GM12878 (cell line): ENCODE data around the gene SAYSD1. TPM values are rescaled to one million over a fixed set of nuclear protein-coding genes. Genes with fewer than 3 reads are reported as not detected.

Experiments used
- ATAC-seq: fragments of 200-7000 bp; cut with Tn5 transposase; 3 replicates; pipeline ENCODE4 v1.9.1; 2020; ENCODE audit warnings: mild to moderate bottlenecking, moderate library complexity
- BruUV-seq: library from RNA; stranded (reverse); fragments of 400-500 nt; replicated peaks from 2 replicates; lab custom pipeline; 2021; lab: Mats Ljungman, UMichigan
- CTCF ChIA-PET: fragments of 300-600 bp; sonication (Branson Sonifier 250); formaldehyde crosslinking; extraction: SDS; loops from one replicate; lab custom pipeline; 2021; ENCODE audit warnings: inconsistent platforms; lab: Yijun Ruan, JAX
- POLR2A ChIA-PET: fragments of 350-600 bp; formaldehyde crosslinking; extraction: SDS; loops from one replicate; lab custom pipeline; 2021; ENCODE audit warnings: inconsistent platforms; lab: Charles Lee
- RAD21 ChIA-PET: fragments of 300-600 bp; sonication (Branson Sonifier 250); formaldehyde crosslinking; loops from one replicate; lab custom pipeline; 2023; ENCODE audit warnings: antibody characterized with exemption; ENCODE audit not compliant: unreplicated experiment; lab: Charles Lee
- SMC1A ChIA-PET: fragments of 300-600 bp; sonication (Branson Sonifier 250); formaldehyde crosslinking; loops from one replicate; lab custom pipeline; 2023; ENCODE audit not compliant: unreplicated experiment, uncharacterized antibody; lab: Charles Lee
- DNase-seq: peaks from one replicate; pipeline ENCODE4 v3.0.0-alpha.2; 2011; ENCODE audit warnings: low read depth, low spot score
- FAIRE-seq: peaks from 3 replicates; lab custom pipeline; 2011; peaks lifted over from hg19 to GRCh38; lab: Jason Lieb, UNC
- H2AFZ ChIP-seq: 2 replicates; pipeline ENCODE4 v1.6.0; 2011; ENCODE audit warnings: low read depth, low read length, control low read depth; ENCODE audit not compliant: control insufficient read depth
- H3K27ac ChIP-seq: 2 replicates; pipeline ENCODE4 v1.5.1; 2011; ENCODE audit warnings: control low read depth; ENCODE audit not compliant: control insufficient read depth, insufficient read depth
- H3K27me3 ChIP-seq, 2 experiments: replicated peaks in 1 of 2; 2 replicates each; pipeline versions ENCODE4 v1.6.0 to v1.6.1; 2011; ENCODE audit warnings: low read length in 1 of 2; ENCODE audit not compliant: control insufficient read depth in 2 of 2, insufficient read depth in 2 of 2
- H3K36me3 ChIP-seq, 2 experiments: 2 replicates each; pipeline ENCODE4 v1.5.1; 2011; ENCODE audit warnings: low read length in 1 of 2; ENCODE audit not compliant: control insufficient read depth in 2 of 2, insufficient read depth in 2 of 2
- H3K4me1 ChIP-seq: 2 replicates; pipeline ENCODE4 v1.6.1; 2011; ENCODE audit warnings: mild to moderate bottlenecking, low read length, moderate library complexity, mixed read lengths; ENCODE audit not compliant: control insufficient read depth, insufficient read depth
- H3K4me2 ChIP-seq: 2 replicates; pipeline ENCODE4 v1.6.0; 2011; ENCODE audit warnings: control low read depth; ENCODE audit not compliant: control insufficient read depth, insufficient read depth
- H3K4me3 ChIP-seq: fragments of 200-600 bp; sonication (generic); 2 replicates; pipeline ENCODE4 v1.5.1; 2016
- H3K79me2 ChIP-seq: 2 replicates; pipeline ENCODE4 v1.6.0; 2011; ENCODE audit warnings: low read length; ENCODE audit not compliant: control insufficient read depth, insufficient read depth
- H3K9ac ChIP-seq: 2 replicates; pipeline ENCODE4 v1.8.0; 2011; ENCODE audit warnings: low read length, control low read depth, mixed read lengths; ENCODE audit not compliant: control insufficient read depth, insufficient read depth
- H3K9me3 ChIP-seq: replicated peaks from 3 replicates; pipeline ENCODE4 v1.5.1; 2011; ENCODE audit warnings: mild to moderate bottlenecking, low read length; ENCODE audit not compliant: control insufficient read depth, insufficient read depth
- H4K20me1 ChIP-seq: 2 replicates; pipeline ENCODE4 v1.6.0; 2011; ENCODE audit not compliant: control insufficient read depth, insufficient read depth
- BCL11A ChIP-seq: IDR thresholded peaks from 2 replicates; pipeline ENCODE4 v1.6.1; 2011; ENCODE audit warnings: low read depth, low read length
- CREM ChIP-seq: IDR thresholded peaks from 2 replicates; pipeline ENCODE4 v1.6.1; 2014; ENCODE audit warnings: antibody characterized with exemption, low read depth
- EED ChIP-seq: sonication (generic); IDR thresholded peaks from 2 replicates; pipeline ENCODE4 v1.6.1; 2016; ENCODE audit warnings: antibody characterized with exemption, low read depth
- ESRRA ChIP-seq: IDR thresholded peaks from 2 replicates; pipeline ENCODE4 v1.6.1; 2012; ENCODE audit warnings: mild to moderate bottlenecking, low read length, improper control_type of control experiment
- POLR2AphosphoS2 ChIP-seq: IDR thresholded peaks from 2 replicates; pipeline ENCODE4 v1.6.1; 2011; ENCODE audit warnings: low read depth, mild to moderate bottlenecking, low read length, improper control_type of control experiment, moderate library complexity
- RB1 ChIP-seq: fragments of 450-650 bp; formaldehyde crosslinking; IDR thresholded peaks from 2 replicates; pipeline ENCODE4 v1.6.1; 2017; ENCODE audit warnings: mild to moderate bottlenecking, borderline replicate concordance
- SMARCA5 ChIP-seq: fragments of 450-650 bp; IDR thresholded peaks from 2 replicates; pipeline ENCODE4 v1.6.1; 2017; ENCODE audit warnings: mild to moderate bottlenecking
- SRF ChIP-seq, 2 experiments: IDR thresholded peaks; 2 replicates each; pipeline ENCODE4 v1.6.1; 2011; ENCODE audit warnings: low read depth in 2 of 2, low read length in 2 of 2, mild to moderate bottlenecking in 1 of 2, moderate library complexity in 1 of 2
- ZSCAN29 ChIP-seq: fragments of 450-650 bp; IDR thresholded peaks from 2 replicates; pipeline ENCODE4 v1.6.1; 2017; ENCODE audit warnings: mild to moderate bottlenecking, moderate library complexity
- WGBS: methylation state at CpG from one replicate; pipeline ENCODE4 v1.1.6; 2016; ENCODE audit warnings: low lambda C conversion rate; ENCODE audit not compliant: insufficient replicate concordance, insufficient coverage; ENCODE audit errors: missing lambda C conversion rate; 5-methylcytosine and 5-hydroxymethylcytosine counted together
- in situ Hi-C: fragments of 300-500 bp; cut with MboI; formaldehyde crosslinking; loops from 9 replicates; pipeline ENCODE4 v1.14.3; 2018; ENCODE audit warnings: mixed read lengths
- intact Hi-C: fragments of 100-400 bp; cut with micrococcal nuclease; formaldehyde crosslinking; loops from one replicate; pipeline ENCODE4 v1.14.2; 2022; ENCODE audit not compliant: unreplicated experiment
- polyA plus RNA-seq, 11 experiments: library from polyadenylated mRNA; depleted of rRNA in 4 of 11; unstranded in 6 of 11; stranded (reverse) in 5 of 11; fragments of >200 nt; fragmentation: Nextera tagmentation in 4 of 11; fragmentation: Illumina TruSeq in 1 of 11; extraction: Ambion mirVana in 4 of 11; extraction: Trizol in 1 of 11; gene quantifications; 1 replicate in 1 of 11; 2 replicates in 10 of 11; pipeline versions ENCODE4 v1.2.1 to v1.2.3, GENCODE V29; 2011 to 2016; ENCODE audit warnings: inconsistent platforms in 2 of 11, missing spikeins in 2 of 11, low read depth in 1 of 11
- total RNA-seq, 4 experiments: library from RNA; depleted of rRNA in 3 of 4; stranded (reverse); fragments of >200 nt in 3 of 4; fragmentation: Illumina TruSeq in 1 of 4; extraction: Trizol in 1 of 4; gene quantifications; 2 replicates each; pipeline versions ENCODE4 v1.2.1 to v1.2.3, GENCODE V29; 2013 to 2021
- TF ChIP-seq, protein P1 (sequence below): fragments of 450-650 bp; formaldehyde crosslinking; IDR thresholded peaks from 2 replicates; pipeline ENCODE4 v1.5.0; 2022; ENCODE audit warnings: mild to moderate bottlenecking, missing genetic modification characterization
- TF ChIP-seq, protein P2 (sequence below): fragments of 450-650 bp; IDR thresholded peaks from 2 replicates; pipeline ENCODE4 v1.6.1; 2014; ENCODE audit warnings: mild to moderate bottlenecking

Gene SAYSD1
- total and polyA plus RNA-seq, 10 of the 15 experiments (the other 5 are each of a cell fraction or from before 2014, with no cell fraction given), result 1.5 to 7.3 (median 6.4) TPM

DNA sequence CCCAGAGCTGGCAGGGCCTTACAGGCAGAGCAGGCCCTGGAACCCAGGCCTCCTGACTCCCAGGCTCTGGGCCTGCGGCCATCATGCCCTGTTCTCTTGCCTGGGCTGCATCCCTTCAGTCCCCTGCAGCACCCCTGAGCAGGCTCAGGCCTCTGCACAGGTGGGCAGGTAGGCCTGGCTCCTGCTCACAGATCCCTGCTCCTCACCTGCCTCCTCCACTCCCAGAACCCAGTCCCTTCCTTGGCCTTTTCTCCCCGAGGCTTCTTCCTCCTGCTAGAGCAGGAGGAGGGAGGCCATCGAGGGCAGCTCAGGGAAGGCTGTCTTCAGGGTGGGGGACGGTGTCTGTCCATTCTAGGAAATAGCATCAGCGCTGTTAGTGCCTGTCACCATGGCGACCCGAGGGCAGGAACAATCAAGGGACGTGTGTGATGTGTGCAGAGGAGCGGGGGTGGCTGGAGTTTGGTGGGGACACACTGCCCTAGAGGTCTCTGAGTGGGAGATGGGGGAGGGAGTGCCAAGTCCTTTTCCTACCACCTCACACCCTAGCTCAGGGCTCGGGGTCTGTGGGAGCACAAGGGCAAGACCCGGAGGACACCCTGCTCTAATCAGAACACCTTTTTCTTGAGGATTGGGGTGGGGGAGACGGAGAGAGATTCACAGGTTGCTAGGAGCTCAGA, 39.8 kb downstream of the SAYSD1 start:
- Histone ChIP-seq H3K4me1 (peaks cover 17% of the 10 kb centered on the region; the same call in 1 of the 2 replicates), H3K9me3 (no peaks in the 10 kb centered on the region), H3K36me3 (no peaks in the 10 kb centered on the region), H3K4me3 (no peak overlapping the region), H3K27ac (no peak overlapping the region), H3K27me3 (no peaks in the 10 kb centered on the region), H3K79me2 (no peaks in the 10 kb centered on the region), H3K9ac (no peak overlapping the region), H2AFZ (no peak overlapping the region), H4K20me1 (no peaks in the 10 kb centered on the region), H3K4me2 (no peak overlapping the region)
- RAD21 ChIA-PET, result no interaction called here
- WGBS, result 40% methylated on average over 12 of the region's 12 CpGs
- intact Hi-C loops (no loop called here), in situ Hi-C loops (no loop called here)
- POLR2A ChIA-PET, result no interaction called here
- SMC1A ChIA-PET, result no interaction called here
- ATAC-seq (no peak), DNase-seq (no peak), FAIRE-seq (no peak)
- BruUV-seq, result no TSS peak
- CTCF ChIA-PET, result no interaction called here
- TF ChIP-seq, protein P1, sequence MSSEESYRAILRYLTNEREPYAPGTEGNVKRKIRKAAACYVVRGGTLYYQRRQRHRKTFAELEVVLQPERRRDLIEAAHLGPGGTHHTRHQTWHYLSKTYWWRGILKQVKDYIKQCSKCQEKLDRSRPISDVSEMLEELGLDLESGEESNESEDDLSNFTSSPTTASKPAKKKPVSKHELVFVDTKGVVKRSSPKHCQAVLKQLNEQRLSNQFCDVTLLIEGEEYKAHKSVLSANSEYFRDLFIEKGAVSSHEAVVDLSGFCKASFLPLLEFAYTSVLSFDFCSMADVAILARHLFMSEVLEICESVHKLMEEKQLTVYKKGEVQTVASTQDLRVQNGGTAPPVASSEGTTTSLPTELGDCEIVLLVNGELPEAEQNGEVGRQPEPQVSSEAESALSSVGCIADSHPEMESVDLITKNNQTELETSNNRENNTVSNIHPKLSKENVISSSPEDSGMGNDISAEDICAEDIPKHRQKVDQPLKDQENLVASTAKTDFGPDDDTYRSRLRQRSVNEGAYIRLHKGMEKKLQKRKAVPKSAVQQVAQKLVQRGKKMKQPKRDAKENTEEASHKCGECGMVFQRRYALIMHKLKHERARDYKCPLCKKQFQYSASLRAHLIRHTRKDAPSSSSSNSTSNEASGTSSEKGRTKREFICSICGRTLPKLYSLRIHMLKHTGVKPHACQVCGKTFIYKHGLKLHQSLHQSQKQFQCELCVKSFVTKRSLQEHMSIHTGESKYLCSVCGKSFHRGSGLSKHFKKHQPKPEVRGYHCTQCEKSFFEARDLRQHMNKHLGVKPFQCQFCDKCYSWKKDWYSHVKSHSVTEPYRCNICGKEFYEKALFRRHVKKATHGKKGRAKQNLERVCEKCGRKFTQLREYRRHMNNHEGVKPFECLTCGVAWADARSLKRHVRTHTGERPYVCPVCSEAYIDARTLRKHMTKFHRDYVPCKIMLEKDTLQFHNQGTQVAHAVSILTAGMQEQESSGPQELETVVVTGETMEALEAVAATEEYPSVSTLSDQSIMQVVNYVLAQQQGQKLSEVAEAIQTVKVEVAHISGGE (CRISPR knock-in tag), result no peak
- TF ChIP-seq, protein P2, sequence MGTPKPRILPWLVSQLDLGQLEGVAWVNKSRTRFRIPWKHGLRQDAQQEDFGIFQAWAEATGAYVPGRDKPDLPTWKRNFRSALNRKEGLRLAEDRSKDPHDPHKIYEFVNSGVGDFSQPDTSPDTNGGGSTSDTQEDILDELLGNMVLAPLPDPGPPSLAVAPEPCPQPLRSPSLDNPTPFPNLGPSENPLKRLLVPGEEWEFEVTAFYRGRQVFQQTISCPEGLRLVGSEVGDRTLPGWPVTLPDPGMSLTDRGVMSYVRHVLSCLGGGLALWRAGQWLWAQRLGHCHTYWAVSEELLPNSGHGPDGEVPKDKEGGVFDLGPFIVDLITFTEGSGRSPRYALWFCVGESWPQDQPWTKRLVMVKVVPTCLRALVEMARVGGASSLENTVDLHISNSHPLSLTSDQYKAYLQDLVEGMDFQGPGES, result no peak
- TF ChIP-seq SMARCA5 (no peak), EED (no peak), BCL11A (no peak), SRF (IDR thresholded peaks at IDR 0.05; ENCODE audit: low read depth in 2 of 2, low read length in 2 of 2) (no peak), CREM (no peak), ESRRA (no peak), ZSCAN29 (no peak), RB1 (no peak), POLR2AphosphoS2 (no peak)
